GM19025 (cell line): ENCODE measurements around the gene DGUOK.

Source experiments
- ATAC-seq: cut with Tn5 transposase; IDR thresholded peaks from one replicate; pipeline ENCODE4 v1.9.1; 2021; ENCODE audit warnings: mild to moderate bottlenecking, low read depth, moderate library complexity; ENCODE audit not compliant: unreplicated experiment

Gene DGUOK

GRCh38 chr2:73975731-73976130 lies 49.1 kb downstream of the DGUOK start:
- ATAC-seq: no peak

- ATAC-seq: no peak
Measured at GRCh38 chr2:73976803-73977202, 50.1 kb downstream of the DGUOK start.

GRCh38 chr2:73977466-73977865 lies 50.8 kb downstream of the DGUOK start:
- ATAC-seq: no peak

GRCh38 chr2:73979021-73979420 lies 52.3 kb downstream of the DGUOK start:
- no peak for ATAC-seq

- ATAC-seq: no peak
Measured at GRCh38 chr2:73979686-73980085, 53.0 kb downstream of the DGUOK start.

GRCh38 chr2:73980566-73980965 lies 53.9 kb downstream of the DGUOK start:
- no peak for ATAC-seq

GRCh38 chr2:73981081-73982001 lies 54.7 kb downstream of the DGUOK start:
- ATAC-seq: no peak

GRCh38 chr2:73982140-73982617 lies 55.5 kb downstream of the DGUOK start:
- no peak for ATAC-seq

GRCh38 chr2:73983322-73984202 lies 56.9 kb downstream of the DGUOK start:
- no peak for ATAC-seq

GRCh38 chr2:73984203-73984921 lies 57.7 kb downstream of the DGUOK start, which contains the start of gene TET3:
Gene TET3, plus strand, starts transcription at chr2:73984910. Its CDS starts 1,494 bp downstream, at chr2:73986404.
- ATAC-seq: peak; percentile 36

GRCh38 chr2:73984922-73985307 lies 58.2 kb downstream of the DGUOK start:
- ATAC-seq: peak; percentile 19

GRCh38 chr2:73985308-73986084 lies 58.8 kb downstream of the DGUOK start:
- peak; percentile 34 for ATAC-seq

- no peak for ATAC-seq
Measured at GRCh38 chr2:73986085-73986681, 59.5 kb downstream of the DGUOK start.

GRCh38 chr2:73987109-73987947 lies 60.6 kb downstream of the DGUOK start:
- no peak for ATAC-seq

- ATAC-seq: no peak
Measured at GRCh38 chr2:73987948-73988700, 61.4 kb downstream of the DGUOK start.

- no peak for ATAC-seq
Measured at GRCh38 chr2:73989972-73990371, 63.3 kb downstream of the DGUOK start.

- no peak for ATAC-seq
Measured at GRCh38 chr2:73990531-73990930, 63.9 kb downstream of the DGUOK start.

GRCh38 chr2:73992036-73992435 lies 65.4 kb downstream of the DGUOK start:
- no peak for ATAC-seq
